Endothelial cell of umbilical vein (primary cell): ENCODE measurements around the gene NGEF. TPM values are rescaled to one million over a fixed set of nuclear protein-coding genes. Genes with fewer than 3 reads are reported as not detected.

Experiments
- BruUV-seq: library from RNA; stranded (reverse); fragments of 400-500 nt; replicated peaks from 2 replicates; lab custom pipeline; 2021; lab: Mats Ljungman, UMichigan
- CTCF ChIA-PET: fragments of 300-600, 350-600 bp; sonication (Branson Sonifier 250); formaldehyde crosslinking; loops from one replicate; lab custom pipeline; 2021; ENCODE audit warnings: antibody characterized with exemption, inconsistent platforms; lab: Charles Lee
- POLR2A ChIA-PET: fragments of 300-600, 350-600 bp; sonication (Branson Sonifier 250); formaldehyde crosslinking; loops from one replicate; lab custom pipeline; 2021; ENCODE audit warnings: antibody characterized with exemption, inconsistent platforms; lab: Charles Lee
- DNase-seq: peaks from one replicate; pipeline ENCODE4 v3.0.0-alpha.2; 2011; ENCODE audit warnings: low read depth, low spot score
- FAIRE-seq: peaks from 2 replicates; lab custom pipeline; 2011; peaks lifted over from hg19 to GRCh38; lab: Jason Lieb, UNC
- H2AFZ ChIP-seq: 2 replicates; pipeline ENCODE4 v1.6.0; 2012; ENCODE audit warnings: low read depth, low read length, control low read depth, inconsistent platforms
- H3K27ac ChIP-seq: 2 replicates; pipeline ENCODE4 v1.5.1; 2011; ENCODE audit warnings: low read depth, mild to moderate bottlenecking, control low read depth, low read length, moderate library complexity; ENCODE audit not compliant: insufficient read depth
- H3K27me3 ChIP-seq, 2 experiments: 2 replicates each; pipeline versions ENCODE4 v1.6.0 to v1.6.1; 2011; ENCODE audit warnings: low read length in 2 of 2, mixed read lengths in 1 of 2; ENCODE audit not compliant: control insufficient read depth in 2 of 2, insufficient read depth in 2 of 2
- H3K36me3 ChIP-seq, 2 experiments: 2 replicates in 1 of 2; 3 replicates in 1 of 2; pipeline ENCODE4 v1.5.1; 2011; ENCODE audit warnings: low read length in 2 of 2, mild to moderate bottlenecking in 1 of 2, moderate library complexity in 1 of 2; ENCODE audit not compliant: control insufficient read depth in 2 of 2, insufficient read depth in 2 of 2; ENCODE audit errors: extremely low read depth in 1 of 2
- H3K4me1 ChIP-seq: 3 replicates; pipeline ENCODE4 v1.5.1; 2011; ENCODE audit warnings: mild to moderate bottlenecking, low read length; ENCODE audit not compliant: control insufficient read depth, insufficient read depth; ENCODE audit errors: extremely low read depth
- H3K4me2 ChIP-seq: 2 replicates; pipeline ENCODE4 v1.6.1; 2011; ENCODE audit warnings: low read length, control low read depth, mixed read lengths; ENCODE audit not compliant: insufficient read depth
- H3K4me3 ChIP-seq, 3 experiments: fragments of 200-600 bp in 1 of 3; sonication (generic), shearing (Covaris generic) in 1 of 3; replicated peaks in 1 of 3; 2 replicates each; pipeline ENCODE4 v1.5.1; 2011 to 2016; ENCODE audit warnings: control low read depth in 3 of 3, low read length in 3 of 3, mild to moderate bottlenecking in 2 of 3, inconsistent platforms in 1 of 3, low read depth in 1 of 3, moderate library complexity in 1 of 3; ENCODE audit not compliant: insufficient read depth in 1 of 3
- H3K79me2 ChIP-seq: 2 replicates; pipeline ENCODE4 v1.6.0; 2012; ENCODE audit warnings: low read length, inconsistent platforms; ENCODE audit not compliant: control insufficient read depth, insufficient read depth
- H3K9ac ChIP-seq: replicated peaks from 2 replicates; pipeline ENCODE3; 2011; ENCODE audit warnings: low read length, control low read depth; ENCODE audit not compliant: insufficient read depth; ENCODE audit errors: extremely low read depth
- H3K9me1 ChIP-seq: replicated peaks from 3 replicates; pipeline ENCODE4 v1.6.0; 2011; ENCODE audit warnings: mild to moderate bottlenecking, low read length; ENCODE audit not compliant: control insufficient read depth, insufficient read depth; ENCODE audit errors: extremely low read depth
- H3K9me3 ChIP-seq: replicated peaks from 2 replicates; pipeline ENCODE4 v1.5.1; 2012; ENCODE audit warnings: low read length, inconsistent platforms; ENCODE audit not compliant: control insufficient read depth, insufficient read depth
- H4K20me1 ChIP-seq: replicated peaks from 2 replicates; pipeline ENCODE3; 2011; ENCODE audit warnings: mild to moderate bottlenecking, low read length; ENCODE audit not compliant: control insufficient read depth, insufficient read depth; ENCODE audit errors: extremely low read depth
- EZH2 ChIP-seq: IDR thresholded peaks from 2 replicates; pipeline ENCODE4 v1.6.1; 2012; ENCODE audit warnings: borderline replicate concordance, low read depth, mild to moderate bottlenecking, moderate library complexity, low read length, inconsistent platforms; ENCODE audit not compliant: severe bottlenecking
- FOS ChIP-seq: IDR thresholded peaks from 2 replicates; pipeline ENCODE4 v1.6.1; 2011; ENCODE audit warnings: mild to moderate bottlenecking, low read length, moderate library complexity, borderline replicate concordance; ENCODE audit not compliant: insufficient read depth
- GATA2 ChIP-seq: IDR thresholded peaks from 2 replicates; pipeline ENCODE4 v1.7.0; 2011; ENCODE audit warnings: low read depth, mild to moderate bottlenecking, moderate library complexity, mixed read lengths, low read length; ENCODE audit not compliant: insufficient read length, insufficient read depth
- JUN ChIP-seq: IDR thresholded peaks from 2 replicates; pipeline ENCODE4 v1.6.1; 2011; ENCODE audit warnings: borderline replicate concordance, low read depth; ENCODE audit not compliant: insufficient read length, insufficient read depth
- MYC ChIP-seq: IDR thresholded peaks from one replicate; pipeline ENCODE4 v1.6.1; 2011; ENCODE audit warnings: mild to moderate bottlenecking, low read depth, low read length
- POLR2A ChIP-seq: IDR thresholded peaks from 2 replicates; pipeline ENCODE4 v1.6.1; 2012; ENCODE audit warnings: low read depth, mild to moderate bottlenecking, control low read depth, low read length
- POLR2AphosphoS5 ChIP-seq: IDR thresholded peaks from 2 replicates; pipeline ENCODE4 v1.6.1; 2012; ENCODE audit warnings: low read depth, mild to moderate bottlenecking, control low read depth, low read length, moderate library complexity; ENCODE audit not compliant: insufficient read depth
- dilution Hi-C: fragments of 300-500 bp; cut with MboI; formaldehyde crosslinking; loops from one replicate; pipeline ENCODE4 v1.15.0; 2019; ENCODE audit warnings: low sequenced_read_pairs; ENCODE audit not compliant: extremely low pct_ligation_motif_present
- intact Hi-C: fragments of 100-400 bp; cut with micrococcal nuclease; formaldehyde crosslinking; loops from one replicate; pipeline ENCODE4 v1.10.0; 2022
- polyA plus RNA-seq, 4 experiments: library from polyadenylated mRNA; depleted of rRNA in 3 of 4; stranded (reverse) in 3 of 4; unstranded in 1 of 4; fragments of >200 nt; gene quantifications; 2 replicates each; pipeline versions ENCODE4 v1.2.1 to v1.2.3, GENCODE V29; 2011 to 2012; ENCODE audit warnings: missing spikeins in 1 of 4
- total RNA-seq: library from RNA; stranded (reverse); gene quantifications from 2 replicates; pipeline ENCODE4 v1.2.3, GENCODE V29; 2021
- TF ChIP-seq, protein P1 (sequence below), 2 donors: IDR thresholded peaks; 1 replicate in 1 of 2; 2 replicates in 1 of 2; pipeline ENCODE4 v1.5.1; 2011; ENCODE audit warnings: low read length in 2 of 2, mild to moderate bottlenecking in 2 of 2, moderate library complexity in 2 of 2, control low read depth in 1 of 2, inconsistent platforms in 1 of 2, low read depth in 1 of 2; ENCODE audit not compliant: insufficient read depth in 1 of 2; ENCODE audit errors: extremely low read depth in 1 of 2
- TF ChIP-seq, protein P2 (sequence below): IDR thresholded peaks from 2 replicates; pipeline ENCODE4 v1.6.1; 2011; ENCODE audit not compliant: insufficient read depth, insufficient read length

NGEF gene
- total and polyA plus RNA-seq, 2 donors (not counting 3 experiments of a cell fraction or from before 2014, with no cell fraction given) = 0.22 to 0.41 TPM

DNA sequence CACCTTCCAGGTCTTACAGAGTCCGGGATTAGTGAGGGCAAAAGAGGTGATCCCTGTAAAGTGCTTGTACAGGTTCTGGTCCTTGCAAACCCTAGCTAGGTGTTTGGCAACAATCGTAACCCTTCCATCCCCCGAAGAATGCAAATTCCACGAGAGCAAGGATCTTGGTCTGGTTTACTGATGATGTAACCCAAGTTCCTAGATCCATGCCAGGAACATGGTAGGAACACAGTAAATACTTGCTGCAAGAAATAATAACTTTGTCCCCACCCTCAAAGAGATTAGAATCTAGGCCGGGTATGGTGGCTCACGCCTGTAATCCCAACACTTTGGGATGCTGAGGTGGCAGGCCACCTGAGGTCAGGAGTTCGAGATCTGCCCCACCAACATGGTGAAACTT, 12.7 kb upstream of the NGEF start:
- ChIA-PET POLR2A (no interaction called here), CTCF (no interaction called here)
- H3K36me3 ChIP-seq = no peaks in the 10 kb centered on the region
- H3K4me3 ChIP-seq = no peak overlapping the region
- H2AFZ ChIP-seq = no peak overlapping the region
- no peaks in the 10 kb centered on the region for H3K9me3 ChIP-seq
- H3K4me1 ChIP-seq = no peaks in the 10 kb centered on the region
- H3K9me1 ChIP-seq = no peaks in the 10 kb centered on the region
- H3K4me2 ChIP-seq = no peak overlapping the region
- FAIRE-seq (no peak), DNase-seq (no peak)
- no peak overlapping the region for H3K27ac ChIP-seq
- H3K9ac ChIP-seq = no peak overlapping the region
- dilution Hi-C loops = no loop called here
- no peaks in the 10 kb centered on the region for H4K20me1 ChIP-seq
- intact Hi-C loops = loop anchor here (10.0 kb wide), 1 partner anchor 421 kb away; no protein-coding TSS in a partner anchor
- TF ChIP-seq, protein P1, sequence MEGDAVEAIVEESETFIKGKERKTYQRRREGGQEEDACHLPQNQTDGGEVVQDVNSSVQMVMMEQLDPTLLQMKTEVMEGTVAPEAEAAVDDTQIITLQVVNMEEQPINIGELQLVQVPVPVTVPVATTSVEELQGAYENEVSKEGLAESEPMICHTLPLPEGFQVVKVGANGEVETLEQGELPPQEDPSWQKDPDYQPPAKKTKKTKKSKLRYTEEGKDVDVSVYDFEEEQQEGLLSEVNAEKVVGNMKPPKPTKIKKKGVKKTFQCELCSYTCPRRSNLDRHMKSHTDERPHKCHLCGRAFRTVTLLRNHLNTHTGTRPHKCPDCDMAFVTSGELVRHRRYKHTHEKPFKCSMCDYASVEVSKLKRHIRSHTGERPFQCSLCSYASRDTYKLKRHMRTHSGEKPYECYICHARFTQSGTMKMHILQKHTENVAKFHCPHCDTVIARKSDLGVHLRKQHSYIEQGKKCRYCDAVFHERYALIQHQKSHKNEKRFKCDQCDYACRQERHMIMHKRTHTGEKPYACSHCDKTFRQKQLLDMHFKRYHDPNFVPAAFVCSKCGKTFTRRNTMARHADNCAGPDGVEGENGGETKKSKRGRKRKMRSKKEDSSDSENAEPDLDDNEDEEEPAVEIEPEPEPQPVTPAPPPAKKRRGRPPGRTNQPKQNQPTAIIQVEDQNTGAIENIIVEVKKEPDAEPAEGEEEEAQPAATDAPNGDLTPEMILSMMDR (IDR thresholded peaks at IDR 0.05; ENCODE audit: extremely low read depth in 1 of 2, insufficient read depth in 1 of 2, low read depth in 1 of 2, low read length in 2 of 2) = no peak
- TF ChIP-seq POLR2A = no peak
- no peak for TF ChIP-seq FOS
- TF ChIP-seq EZH2 = no peak
- no peak for TF ChIP-seq GATA2
- no peak for TF ChIP-seq MYC
- TF ChIP-seq, protein P2, sequence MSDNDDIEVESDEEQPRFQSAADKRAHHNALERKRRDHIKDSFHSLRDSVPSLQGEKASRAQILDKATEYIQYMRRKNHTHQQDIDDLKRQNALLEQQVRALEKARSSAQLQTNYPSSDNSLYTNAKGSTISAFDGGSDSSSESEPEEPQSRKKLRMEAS = no peak
- TF ChIP-seq POLR2AphosphoS5 = no peak
- TF ChIP-seq JUN = no peak
- H3K27me3 ChIP-seq = no peaks in the 10 kb centered on the region
- no TSS peak for BruUV-seq
- H3K79me2 ChIP-seq = no peaks in the 10 kb centered on the region
